Brain microvascular endothelial cell (primary cell): ENCODE data around the gene FOXA3.
"Not testable (repeated sequence)": the region's sequence is repeated elsewhere in the genome, so short reads cannot be mapped to it uniquely, and the experiment has no call there.

Source experiments
- DNase-seq: peaks from one replicate; pipeline ENCODE4 v3.0.0-alpha.2; 2020
- H3K27ac ChIP-seq: fragments of 250-450 bp; sonication (Bioruptor Pico); 2 replicates; pipeline ENCODE4 v1.5.1; 2020; ENCODE audit warnings: mild to moderate bottlenecking, moderate library complexity
- H3K27me3 ChIP-seq: fragments of 250-450 bp; sonication (Bioruptor Pico); replicated peaks from 2 replicates; pipeline ENCODE4 v1.5.1; 2020; ENCODE audit warnings: mild to moderate bottlenecking
- H3K36me3 ChIP-seq: fragments of 250-450 bp; sonication (Bioruptor Pico); replicated peaks from 2 replicates; pipeline ENCODE4 v1.5.1; 2020; ENCODE audit warnings: mild to moderate bottlenecking
- H3K4me3 ChIP-seq: 2 replicates; pipeline ENCODE4 v1.5.1; 2011; ENCODE audit warnings: low read depth, mild to moderate bottlenecking, control low read depth, low read length, moderate library complexity
- in situ Hi-C: cut with HindIII; loops from 2 replicates; pipeline ENCODE4 v1.10.0; 2017; ENCODE audit warnings: low sequenced_read_pairs, low pct_ligation_motif_present
- TF ChIP-seq, protein P1 (sequence below): IDR thresholded peaks from 2 replicates; pipeline ENCODE4 v1.5.1; 2011; ENCODE audit warnings: low read depth, mild to moderate bottlenecking, moderate library complexity, low read length, control low read depth, inconsistent platforms; ENCODE audit errors: missing control alignments

FOXA3 gene

DNA sequence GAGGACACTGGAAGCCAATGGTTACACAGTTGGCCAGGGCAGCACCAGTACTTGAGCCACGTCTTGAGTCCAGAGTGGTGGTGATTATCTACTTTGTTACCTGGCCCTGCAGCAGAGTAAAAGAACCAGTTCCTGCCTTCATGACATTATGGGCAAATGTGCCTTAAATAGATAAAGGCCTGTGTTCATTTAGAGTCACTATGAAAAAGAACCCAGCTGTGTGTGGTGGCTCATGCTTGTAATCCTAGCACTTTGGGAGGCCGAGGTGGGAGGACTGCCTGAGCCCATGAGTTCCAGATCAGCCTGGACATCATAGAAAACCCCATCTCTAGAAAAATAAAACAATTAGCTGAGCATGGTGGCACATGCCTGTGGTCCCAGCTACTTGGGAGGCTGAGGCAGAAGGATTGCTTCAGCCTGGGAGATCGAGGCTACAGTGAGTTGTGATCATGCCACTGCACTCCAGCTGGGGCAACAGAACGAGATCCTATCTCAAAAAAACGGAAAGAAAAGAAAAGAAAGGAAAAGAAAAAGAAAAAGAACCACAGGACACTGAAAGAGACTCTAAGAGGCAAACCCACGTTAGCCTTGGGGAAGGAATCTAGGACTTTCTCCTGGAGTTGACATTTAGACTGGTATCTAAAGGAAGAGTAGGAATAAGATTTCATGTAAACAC lies 25.2 kb downstream of the FOXA3 start:
- DNase-seq, result no peak
- TF ChIP-seq, protein P1, sequence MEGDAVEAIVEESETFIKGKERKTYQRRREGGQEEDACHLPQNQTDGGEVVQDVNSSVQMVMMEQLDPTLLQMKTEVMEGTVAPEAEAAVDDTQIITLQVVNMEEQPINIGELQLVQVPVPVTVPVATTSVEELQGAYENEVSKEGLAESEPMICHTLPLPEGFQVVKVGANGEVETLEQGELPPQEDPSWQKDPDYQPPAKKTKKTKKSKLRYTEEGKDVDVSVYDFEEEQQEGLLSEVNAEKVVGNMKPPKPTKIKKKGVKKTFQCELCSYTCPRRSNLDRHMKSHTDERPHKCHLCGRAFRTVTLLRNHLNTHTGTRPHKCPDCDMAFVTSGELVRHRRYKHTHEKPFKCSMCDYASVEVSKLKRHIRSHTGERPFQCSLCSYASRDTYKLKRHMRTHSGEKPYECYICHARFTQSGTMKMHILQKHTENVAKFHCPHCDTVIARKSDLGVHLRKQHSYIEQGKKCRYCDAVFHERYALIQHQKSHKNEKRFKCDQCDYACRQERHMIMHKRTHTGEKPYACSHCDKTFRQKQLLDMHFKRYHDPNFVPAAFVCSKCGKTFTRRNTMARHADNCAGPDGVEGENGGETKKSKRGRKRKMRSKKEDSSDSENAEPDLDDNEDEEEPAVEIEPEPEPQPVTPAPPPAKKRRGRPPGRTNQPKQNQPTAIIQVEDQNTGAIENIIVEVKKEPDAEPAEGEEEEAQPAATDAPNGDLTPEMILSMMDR, result no peak
- in situ Hi-C loops, result no loop called here
- Histone ChIP-seq H3K27ac (no peak overlapping the region), H3K36me3 (no peaks in the 10 kb centered on the region), H3K27me3 (no peaks in the 10 kb centered on the region), H3K4me3 (no peak overlapping the region)

DNA sequence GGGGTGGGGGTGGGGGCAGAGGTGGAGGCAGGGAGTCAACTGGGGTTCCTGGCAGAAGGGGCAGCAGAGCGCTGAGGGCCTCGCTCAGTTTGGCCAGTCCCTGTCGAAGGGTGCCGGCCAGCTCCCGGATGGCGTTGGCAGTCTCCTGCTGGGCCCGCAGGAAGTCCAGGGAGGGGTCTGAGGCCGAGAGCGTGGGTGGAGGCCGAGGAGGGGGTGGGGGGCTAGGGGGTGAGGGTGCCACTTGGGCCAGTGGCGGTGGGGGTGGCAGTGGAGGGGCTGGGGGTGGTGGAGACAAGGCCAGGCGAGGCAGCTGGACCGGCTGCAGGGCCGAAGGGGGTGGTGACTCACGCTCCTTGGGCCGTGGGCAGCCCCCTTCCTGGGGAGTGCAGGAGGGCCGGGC lies 26.8 kb downstream of the FOXA3 start:
- H3K36me3 ChIP-seq, result no peaks in the 10 kb centered on the region
- H3K27me3 ChIP-seq, result no peaks in the 10 kb centered on the region
- H3K4me3 ChIP-seq, result no peak overlapping the region
- in situ Hi-C loops, result no loop called here
- H3K27ac ChIP-seq, result no peak overlapping the region
- no peak for DNase-seq
- TF ChIP-seq, protein P1, result no peak

DNA sequence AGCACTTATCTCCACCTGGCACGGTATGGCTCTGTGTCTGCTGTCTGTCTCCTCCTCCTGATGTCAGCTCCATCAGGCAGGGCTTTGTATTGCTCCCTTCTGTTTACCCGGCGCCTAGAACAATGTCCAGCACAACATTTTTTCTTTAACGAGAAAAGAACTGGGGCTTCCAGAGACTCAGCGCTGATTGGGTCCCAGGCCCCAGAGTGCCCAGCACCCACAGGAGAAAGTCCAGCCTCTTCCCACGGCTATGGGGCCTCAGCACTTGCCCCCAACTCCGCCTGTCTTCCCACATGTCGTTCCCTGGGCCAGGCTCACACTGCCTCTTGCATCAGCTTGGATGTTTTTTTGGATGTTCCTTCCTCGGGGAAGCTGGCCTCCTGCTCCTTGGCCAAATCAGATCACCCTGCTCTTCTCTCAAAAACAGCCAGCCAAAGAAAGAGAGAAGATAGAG lies 31.4 kb downstream of the FOXA3 start:
- DNase-seq, result no peak
- in situ Hi-C loops, result no loop called here
- Histone ChIP-seq H3K4me3 (no peak overlapping the region), H3K36me3 (peaks cover 12% of the 10 kb centered on the region), H3K27me3 (no peaks in the 10 kb centered on the region), H3K27ac (no peak overlapping the region)
- TF ChIP-seq, protein P1, result no peak

DNA sequence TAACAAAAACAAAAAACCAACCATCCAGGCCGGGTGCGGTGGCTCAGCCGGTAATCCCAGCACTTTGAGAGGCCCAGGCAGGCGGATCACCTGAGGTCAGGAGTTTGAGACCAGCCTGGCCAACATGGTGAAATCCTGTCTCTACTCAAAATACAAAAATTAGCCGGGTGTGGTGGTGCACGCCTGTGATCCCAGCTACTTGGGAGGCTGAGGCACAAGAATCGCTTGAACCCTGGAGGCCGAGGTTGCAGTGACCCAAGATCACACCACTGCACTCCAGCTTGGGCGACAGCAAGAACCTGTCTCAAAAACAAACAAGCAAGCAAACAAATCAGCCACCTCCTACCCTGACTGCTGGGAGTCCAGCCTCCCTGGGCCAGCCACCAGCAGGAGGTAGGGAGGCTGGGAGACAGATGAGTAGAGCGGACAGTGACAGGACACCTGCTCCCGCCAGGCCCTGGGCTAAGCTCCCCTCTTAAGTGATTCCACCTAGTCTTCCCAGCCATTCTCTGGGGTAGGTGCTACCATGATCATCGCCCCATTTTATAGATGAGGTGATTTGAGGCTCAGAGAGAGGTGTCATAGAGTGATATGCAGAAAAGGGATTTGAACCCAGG lies 32.0 kb downstream of the FOXA3 start:
- H3K27me3 ChIP-seq, in situ Hi-C loops, DNase-seq, H3K27ac ChIP-seq, H3K4me3 ChIP-seq: not testable (repeated sequence)
- peaks cover 14% of the 10 kb centered on the region for H3K36me3 ChIP-seq

DNA sequence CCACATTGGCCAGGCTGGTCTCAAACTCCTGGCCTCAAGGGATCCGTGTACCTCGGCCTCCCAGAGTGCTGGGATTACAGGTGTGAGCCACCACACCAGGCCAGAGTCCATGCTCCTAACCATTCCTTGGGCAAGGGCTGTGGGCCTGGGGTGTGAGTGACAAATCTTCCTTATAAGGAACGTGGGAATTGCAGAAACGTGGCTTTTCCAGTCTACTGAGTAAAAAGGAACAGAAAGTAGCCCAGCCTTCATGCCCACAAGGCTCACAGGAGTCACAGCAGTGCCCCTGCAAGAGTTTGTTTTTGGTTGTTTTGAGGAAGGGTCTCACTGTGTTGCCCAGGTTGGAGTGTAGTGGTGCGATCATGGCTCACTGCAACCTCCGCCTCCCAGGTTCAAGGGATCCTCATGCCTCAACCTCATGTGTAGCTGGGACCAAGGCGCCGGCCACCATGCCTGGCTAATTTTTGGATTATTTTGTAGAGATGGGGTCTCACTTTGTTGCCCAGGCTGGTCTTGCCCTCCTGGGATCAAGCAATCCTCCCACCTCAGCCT lies 33.2 kb downstream of the FOXA3 start:
- DNase-seq, result no peak
- TF ChIP-seq, protein P1, result no peak
- Histone ChIP-seq H3K36me3 (peaks cover 14% of the 10 kb centered on the region), H3K27me3 (no peaks in the 10 kb centered on the region), H3K4me3 (no peak overlapping the region), H3K27ac (no peak overlapping the region)
- in situ Hi-C loops, result no loop called here

DNA sequence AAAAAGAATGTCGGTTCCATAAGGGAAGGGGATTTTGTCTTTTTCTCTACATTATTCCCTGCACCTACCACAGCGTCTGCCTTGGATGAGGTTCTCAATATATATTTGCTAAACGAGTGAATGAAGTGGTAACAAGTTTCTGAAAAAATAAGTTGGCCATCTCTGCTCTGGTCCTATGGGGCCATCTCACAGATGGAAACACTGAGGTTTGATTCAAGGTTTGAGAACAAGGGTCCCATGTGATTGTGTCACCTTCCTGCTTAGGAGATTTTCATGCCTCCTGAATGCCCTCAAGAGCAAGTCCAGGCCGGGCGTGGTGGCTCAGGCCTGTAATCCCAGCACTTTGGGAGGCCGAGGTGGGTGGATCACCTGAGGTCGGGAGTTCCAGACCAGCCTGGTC lies 35.1 kb downstream of the FOXA3 start:
- no peak overlapping the region for H3K4me3 ChIP-seq
- no peak for DNase-seq
- in situ Hi-C loops, result no loop called here
- no peak overlapping the region for H3K27ac ChIP-seq
- H3K27me3 ChIP-seq, result no peaks in the 10 kb centered on the region
- TF ChIP-seq, protein P1, result no peak
- peaks cover 14% of the 10 kb centered on the region for H3K36me3 ChIP-seq
